ENCODE data around the gene STARD10.

Gene STARD10

GRCh38 chr11:72716290-72716689 is 77.6 kb downstream of the STARD10 start:
- no peaks in the 10 kb centered on the region for H3K27me3 ChIP-seq (ENCODE audit: insufficient read depth, low read depth)
- H2AFZ ChIP-seq (ENCODE audit: low read depth) = no peak overlapping the region
- peaks cover 31% of the 10 kb centered on the region for H3K79me2 ChIP-seq (ENCODE audit: insufficient read depth, low read depth)
- H3K4me3 ChIP-seq (IDR thresholded peaks at IDR 0.05; ENCODE audit: insufficient read depth, low read depth, low read length) = no peak overlapping the region
- H3K27ac ChIP-seq = no peak overlapping the region
- no peak overlapping the region for H3K9ac ChIP-seq
- no peaks in the 10 kb centered on the region for H3K36me3 ChIP-seq (ENCODE audit: insufficient read depth)
- TF ChIP-seq CTCF (conservative IDR thresholded peaks at IDR 0.05; ENCODE audit: low read depth, low read length) = no peak
- no peak overlapping the region for H3K4me2 ChIP-seq
- H3K4me1 ChIP-seq (ENCODE audit: low read depth, poor library complexity, severe bottlenecking) = peaks cover 36% of the 10 kb centered on the region
- no peaks in the 10 kb centered on the region for H4K20me1 ChIP-seq (ENCODE audit: insufficient read depth)

GRCh38 chr11:72712841-72713240 is 81.0 kb downstream of the STARD10 start:
- no peaks in the 10 kb centered on the region for H3K27me3 ChIP-seq (ENCODE audit: insufficient read depth, low read depth)
- H4K20me1 ChIP-seq (ENCODE audit: insufficient read depth) = no peaks in the 10 kb centered on the region
- no peak overlapping the region for H3K4me2 ChIP-seq
- no peak overlapping the region for H2AFZ ChIP-seq (ENCODE audit: low read depth)
- no peaks in the 10 kb centered on the region for H3K36me3 ChIP-seq (ENCODE audit: insufficient read depth)
- no peak overlapping the region for H3K4me3 ChIP-seq (IDR thresholded peaks at IDR 0.05; ENCODE audit: insufficient read depth, low read depth, low read length)
- H3K4me1 ChIP-seq (ENCODE audit: low read depth, poor library complexity, severe bottlenecking) = peaks cover 2% of the 10 kb centered on the region
- H3K27ac ChIP-seq = no peak overlapping the region
- H3K9ac ChIP-seq = no peak overlapping the region
- TF ChIP-seq CTCF (conservative IDR thresholded peaks at IDR 0.05; ENCODE audit: low read depth, low read length) = no peak
- no peaks in the 10 kb centered on the region; the same call in 1 of the 2 replicates for H3K79me2 ChIP-seq (ENCODE audit: insufficient read depth, low read depth)

DNA sequence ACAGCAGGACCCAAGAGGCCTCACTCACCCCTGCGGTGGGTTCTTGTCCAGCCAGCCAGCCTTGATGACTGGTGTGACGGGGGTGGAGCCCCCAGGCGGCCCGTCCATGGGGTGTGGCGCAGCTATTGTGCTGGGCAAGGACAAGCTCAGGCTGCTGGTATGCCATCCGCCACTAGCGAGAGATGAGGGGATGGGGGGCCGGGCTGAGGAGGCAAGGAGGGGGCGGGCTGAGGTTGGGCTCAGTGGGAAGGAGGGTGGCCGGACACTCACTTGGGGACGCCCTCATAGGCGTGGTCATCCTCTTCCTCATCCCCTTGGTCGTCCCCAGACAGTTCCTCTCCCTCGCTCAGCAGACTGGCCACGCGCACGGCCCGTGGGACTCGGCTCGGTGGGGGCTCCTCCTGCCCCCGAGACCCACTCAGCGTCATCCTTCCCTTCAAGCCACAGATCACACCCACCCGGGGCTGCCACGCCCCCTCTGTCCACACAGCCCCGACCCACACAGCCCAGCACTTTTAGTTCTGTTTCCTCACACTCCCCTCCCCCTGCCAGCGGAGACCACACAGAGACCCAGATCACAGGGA is 81.6 kb downstream of the STARD10 start:
- Histone ChIP-seq H3K36me3 (ENCODE audit: insufficient read depth) (no peaks in the 10 kb centered on the region), H4K20me1 (ENCODE audit: insufficient read depth) (no peaks in the 10 kb centered on the region), H3K4me1 (ENCODE audit: low read depth, poor library complexity, severe bottlenecking) (no peaks in the 10 kb centered on the region)

GRCh38 chr11:72711141-72711540 is 82.7 kb downstream of the STARD10 start:
- H3K27ac ChIP-seq = no peak overlapping the region
- H3K4me1 ChIP-seq (ENCODE audit: low read depth, poor library complexity, severe bottlenecking) = no peaks in the 10 kb centered on the region
- no peaks in the 10 kb centered on the region for H3K79me2 ChIP-seq (ENCODE audit: insufficient read depth, low read depth)
- H3K36me3 ChIP-seq (ENCODE audit: insufficient read depth) = no peaks in the 10 kb centered on the region
- H4K20me1 ChIP-seq (ENCODE audit: insufficient read depth) = no peaks in the 10 kb centered on the region
- H2AFZ ChIP-seq (ENCODE audit: low read depth) = no peak overlapping the region
- no peak overlapping the region for H3K4me2 ChIP-seq
- no peaks in the 10 kb centered on the region for H3K27me3 ChIP-seq (ENCODE audit: insufficient read depth, low read depth)
- H3K4me3 ChIP-seq (IDR thresholded peaks at IDR 0.05; ENCODE audit: insufficient read depth, low read depth, low read length) = no peak overlapping the region
- no peak overlapping the region for H3K9ac ChIP-seq
- TF ChIP-seq CTCF (conservative IDR thresholded peaks at IDR 0.05; ENCODE audit: low read depth, low read length) = no peak

More for the DNA sequence above, 81.6 kb downstream of the STARD10 start:
- H3K4me3 ChIP-seq (IDR thresholded peaks at IDR 0.05; ENCODE audit: insufficient read depth, low read depth, low read length) = no peak overlapping the region
- H3K79me2 ChIP-seq (ENCODE audit: insufficient read depth, low read depth) = no peaks in the 10 kb centered on the region; the same call in 1 of the 2 replicates
- H3K27me3 ChIP-seq (ENCODE audit: insufficient read depth, low read depth) = no peaks in the 10 kb centered on the region
- H3K9ac ChIP-seq = no peak overlapping the region
- no peak overlapping the region for H2AFZ ChIP-seq (ENCODE audit: low read depth)
- H3K27ac ChIP-seq = no peak overlapping the region
- no peak overlapping the region for H3K4me2 ChIP-seq
- no peak for TF ChIP-seq CTCF (conservative IDR thresholded peaks at IDR 0.05; ENCODE audit: low read depth, low read length)
